ENCODE results near the gene RGS5. TPM values are rescaled to one million over a fixed set of nuclear protein-coding genes. Genes with fewer than 3 reads are reported as not detected.

RGS5 gene
- 1.9 and 183 TPM in 2 replicates for total RNA-seq (ENCODE audit: low replicate concordance)

GRCh38 chr1:163202833-163203451 lies at the start of gene RGS5:
RGS5 (minus strand) TSS chr1:163202916; CDS start chr1:163202835, 81 bp downstream.

Other genes starting within 250 kb of the RGS5 start
- 31.8 and 648 TPM in 2 replicates for gene RGS4, start 133.6 kb downstream of the RGS5 start, total RNA-seq (ENCODE audit: low replicate concordance)
- 5.3 TPM in 1 of 2 replicates, not detected in the other for gene NUF2, start 119.0 kb upstream of the RGS5 start, total RNA-seq (ENCODE audit: low replicate concordance)

All from smooth muscle cell of the coronary artery (primary cell).